H1 (cell line): ENCODE results near the gene ZNF813.
"Not testable (repeated sequence)": the region's sequence is repeated elsewhere in the genome, so short reads cannot be mapped to it uniquely, and the experiment has no call there.

Source experiments
- EZH2 ChIP-seq: fragments of 200-600 bp; sonication (generic); IDR thresholded peaks from 2 replicates; pipeline ENCODE4 v1.7.1; 2012; ENCODE audit warnings: low read depth, mild to moderate bottlenecking, moderate library complexity, low read length, inconsistent platforms; ENCODE audit not compliant: severe bottlenecking
- RBBP5 ChIP-seq: IDR thresholded peaks from 2 replicates; pipeline ENCODE4 v1.7.1; 2012; ENCODE audit warnings: low read depth, mild to moderate bottlenecking, inconsistent platforms, low read length, moderate library complexity, borderline replicate concordance
- SIN3A ChIP-seq, 2 experiments: IDR thresholded peaks in 1 of 2; conservative IDR thresholded peaks in 1 of 2; 2 replicates each; pipeline ENCODE4 v1.6.1; 2011 to 2012; ENCODE audit warnings: low read length in 2 of 2, improper control_type of control experiment in 1 of 2, low read depth in 1 of 2, mild to moderate bottlenecking in 1 of 2
- SP1 ChIP-seq: IDR thresholded peaks from 2 replicates; pipeline ENCODE4 v1.6.1; 2011; ENCODE audit warnings: low read depth, low read length
- SRF ChIP-seq: IDR thresholded peaks from 2 replicates; pipeline ENCODE4 v1.6.1; 2011; ENCODE audit warnings: mild to moderate bottlenecking, low read depth, low read length, moderate library complexity
- ZNF274 ChIP-seq: IDR thresholded peaks from 2 replicates; pipeline ENCODE4 v1.7.0; 2012; ENCODE audit warnings: low read length, borderline replicate concordance; ENCODE audit errors: extremely low read depth
- TF ChIP-seq, protein P1 (sequence below), 3 experiments: IDR thresholded peaks; 1 replicate in 2 of 3; 2 replicates in 1 of 3; pipeline versions ENCODE4 v1.5.1 to v1.6.1; 2011; ENCODE audit warnings: low read length in 3 of 3, mild to moderate bottlenecking in 3 of 3, inconsistent platforms in 2 of 3, low read depth in 1 of 3, moderate library complexity in 1 of 3; ENCODE audit not compliant: insufficient read depth in 1 of 3; ENCODE audit errors: control extremely low read depth in 1 of 3

DNA sequence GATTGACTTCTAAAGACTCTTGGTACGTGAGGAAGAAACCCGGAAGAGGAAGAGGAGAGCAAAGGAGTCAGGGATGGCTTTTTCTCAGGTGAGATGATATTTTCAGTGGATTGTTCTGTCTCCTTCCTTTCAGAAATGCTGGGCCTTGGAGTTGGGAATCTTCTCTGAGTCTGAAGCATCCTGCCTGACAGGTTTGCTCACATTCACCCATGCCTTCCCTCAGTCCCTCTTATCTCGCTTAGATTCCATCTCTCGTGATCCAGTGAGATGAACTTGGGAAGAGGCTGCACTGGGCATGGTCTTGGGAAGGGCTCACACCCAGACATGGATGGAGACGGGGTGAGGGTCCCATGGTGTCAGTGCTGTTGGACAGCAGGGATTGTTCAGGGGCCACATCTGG lies 20.3 kb upstream of the ZNF813 start:
- TF ChIP-seq ZNF274; SIN3A (conservative IDR thresholded peaks at IDR 0.05 in 1 of 2, IDR thresholded peaks at IDR 0.05 in 1 of 2; ENCODE audit: low read depth in 1 of 2, low read length in 2 of 2); SP1; EZH2; SRF; RBBP5: not testable (repeated sequence)
- TF ChIP-seq, protein P1, sequence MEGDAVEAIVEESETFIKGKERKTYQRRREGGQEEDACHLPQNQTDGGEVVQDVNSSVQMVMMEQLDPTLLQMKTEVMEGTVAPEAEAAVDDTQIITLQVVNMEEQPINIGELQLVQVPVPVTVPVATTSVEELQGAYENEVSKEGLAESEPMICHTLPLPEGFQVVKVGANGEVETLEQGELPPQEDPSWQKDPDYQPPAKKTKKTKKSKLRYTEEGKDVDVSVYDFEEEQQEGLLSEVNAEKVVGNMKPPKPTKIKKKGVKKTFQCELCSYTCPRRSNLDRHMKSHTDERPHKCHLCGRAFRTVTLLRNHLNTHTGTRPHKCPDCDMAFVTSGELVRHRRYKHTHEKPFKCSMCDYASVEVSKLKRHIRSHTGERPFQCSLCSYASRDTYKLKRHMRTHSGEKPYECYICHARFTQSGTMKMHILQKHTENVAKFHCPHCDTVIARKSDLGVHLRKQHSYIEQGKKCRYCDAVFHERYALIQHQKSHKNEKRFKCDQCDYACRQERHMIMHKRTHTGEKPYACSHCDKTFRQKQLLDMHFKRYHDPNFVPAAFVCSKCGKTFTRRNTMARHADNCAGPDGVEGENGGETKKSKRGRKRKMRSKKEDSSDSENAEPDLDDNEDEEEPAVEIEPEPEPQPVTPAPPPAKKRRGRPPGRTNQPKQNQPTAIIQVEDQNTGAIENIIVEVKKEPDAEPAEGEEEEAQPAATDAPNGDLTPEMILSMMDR (IDR thresholded peaks at IDR 0.05; ENCODE audit: control extremely low read depth in 1 of 3, insufficient read depth in 1 of 3, low read depth in 1 of 3, low read length in 3 of 3), result not testable (repeated sequence)
